Small intestine (tissue), 7 donors: ENCODE results near the gene CDH23. TPM values are rescaled to one million over a fixed set of nuclear protein-coding genes. Genes with fewer than 3 reads are reported as not detected.

Source experiments
- DNase-seq, 2 donors: peaks; one replicate each; pipeline versions ENCODE4 v3.0.0 to v3.0.0-alpha.2; 2013
- FAIRE-seq: peaks from 2 replicates; lab custom pipeline; 2012; peaks lifted over from hg19 to GRCh38; lab: Jason Lieb, UNC
- H3K27ac ChIP-seq, 3 donors: one replicate each; pipeline ENCODE4 v1.5.1; 2013; ENCODE audit warnings: low read length in 2 of 3, mild to moderate bottlenecking in 2 of 3, control low read depth in 1 of 3, inconsistent platforms in 1 of 3, low read depth in 1 of 3, moderate library complexity in 1 of 3
- H3K27me3 ChIP-seq, 3 donors: one replicate each; pipeline ENCODE4 v1.6.1; 2013; ENCODE audit warnings: low read length in 3 of 3, inconsistent platforms in 1 of 3; ENCODE audit not compliant: control insufficient read depth in 3 of 3, insufficient read depth in 3 of 3
- H3K36me3 ChIP-seq, 3 donors: one replicate each; pipeline ENCODE4 v1.6.1; 2013; ENCODE audit warnings: low read length in 3 of 3, inconsistent platforms in 1 of 3, low read depth in 1 of 3, mild to moderate bottlenecking in 1 of 3, moderate library complexity in 1 of 3; ENCODE audit not compliant: control insufficient read depth in 3 of 3, insufficient read depth in 2 of 3
- H3K4me1 ChIP-seq, 3 donors: one replicate each; pipeline ENCODE4 v1.6.1; 2013; ENCODE audit warnings: low read length in 2 of 3, inconsistent platforms in 1 of 3, low read depth in 1 of 3, mild to moderate bottlenecking in 1 of 3, moderate library complexity in 1 of 3; ENCODE audit not compliant: control insufficient read depth in 3 of 3, insufficient read depth in 2 of 3
- H3K4me3 ChIP-seq, 3 donors: one replicate each; pipeline ENCODE4 v1.5.1; 2013; ENCODE audit warnings: low read length in 3 of 3, control low read depth in 1 of 3, inconsistent platforms in 1 of 3, low read depth in 1 of 3, mild to moderate bottlenecking in 1 of 3, moderate library complexity in 1 of 3
- H3K9me3 ChIP-seq, 2 donors: one replicate each; pipeline ENCODE4 v1.6.1; 2013; ENCODE audit warnings: low read depth in 1 of 2, low read length in 1 of 2; ENCODE audit not compliant: control insufficient read depth in 2 of 2, insufficient read depth in 1 of 2
- WGBS, 3 donors: extraction: QIAGEN DNeasy Blood & Tissue Kit; methylation state at CpG; one replicate each; pipeline ENCODE4 v1.1.7; 2013; 5-methylcytosine and 5-hydroxymethylcytosine counted together
- polyA plus RNA-seq, 4 donors: library from polyadenylated mRNA; stranded (reverse) in 3 of 4; unstranded in 1 of 4; fragments of 200-250 nt in 3 of 4; fragments of 120-200 nt in 1 of 4; gene quantifications; one replicate each; pipeline versions ENCODE4 v1.2.1 to v1.2.3, GENCODE V29; 2013
- donor health status: healthy with polysubstance abuse.
- donor health status: control.
- donor health status: control.
- donor health status: Bipolar disorder and iron deficiency.
- donor health status: healthy.

The CDH23 gene
- polyA plus RNA-seq, 4 donors, result 0.89 to 2.5 (median 1.6) TPM

GRCh38 chr10:71396084-71396710 lies 523 bp upstream of the CDH23 start:
- H3K4me3 ChIP-seq, result peak overlapping the region in 1 of 3 donors; percentile 23
- H3K27me3 ChIP-seq, result peaks cover 3 to 44% (median 32%) of the 10 kb centered on the region in 3 donors
- H3K27ac ChIP-seq, result no peak overlapping the region
- H3K9me3 ChIP-seq, result no peaks in the 10 kb centered on the region
- DNase-seq, result peak; percentile 46 to 68
- no peak for FAIRE-seq
- WGBS, 3 donors, result 17 to 20% (median 18%) methylated on average over 42 to 46 of the region's 46 CpGs
- no peaks in the 10 kb centered on the region for H3K36me3 ChIP-seq
- peaks cover 0 to 9% (median 0%) of the 10 kb centered on the region in 3 donors for H3K4me1 ChIP-seq

GRCh38 chr10:71397296-71398212 lies 834 bp downstream of the CDH23 start:
- WGBS, 3 donors, result 2 to 5% (median 3%) methylated on average over 62 to 82 of the region's 82 CpGs
- no peaks in the 10 kb centered on the region for H3K9me3 ChIP-seq
- H3K4me1 ChIP-seq, result peaks cover 0 to 9% (median 0%) of the 10 kb centered on the region in 3 donors
- H3K4me3 ChIP-seq, result peak overlapping the region in 2 of 3 donors; percentile 7 to 23
- H3K27ac ChIP-seq, result no peak overlapping the region
- peaks cover 3 to 45% (median 32%) of the 10 kb centered on the region in 3 donors for H3K27me3 ChIP-seq
- FAIRE-seq (no peak), DNase-seq (no peak)
- H3K36me3 ChIP-seq, result no peaks in the 10 kb centered on the region

- H3K4me1 ChIP-seq, result peaks cover 0 to 9% (median 0%) of the 10 kb centered on the region in 3 donors
- FAIRE-seq (no peak), DNase-seq (no peak)
- peaks cover 3 to 45% (median 32%) of the 10 kb centered on the region in 3 donors for H3K27me3 ChIP-seq
- H3K4me3 ChIP-seq, result no peak overlapping the region
- H3K9me3 ChIP-seq, result no peaks in the 10 kb centered on the region
- 61 to 73% (median 73%) methylated on average over 4 of the region's 4 CpGs for WGBS, 3 donors
- H3K36me3 ChIP-seq, result no peaks in the 10 kb centered on the region
- no peak overlapping the region for H3K27ac ChIP-seq
Measured at GRCh38 chr10:71398976-71399375, 2.3 kb downstream of the CDH23 start.

GRCh38 chr10:71399946-71400345 lies 3.2 kb downstream of the CDH23 start:
- Histone ChIP-seq H3K4me3 (no peak overlapping the region), H3K36me3 (no peaks in the 10 kb centered on the region), H3K27ac (no peak overlapping the region), H3K27me3 (peaks cover 3 to 51% (median 32%) of the 10 kb centered on the region in 3 donors), H3K4me1 (peaks cover 0 to 9% (median 0%) of the 10 kb centered on the region in 3 donors), H3K9me3 (no peaks in the 10 kb centered on the region)
- 62 to 78% (median 74%) methylated on average over 5 of the region's 5 CpGs for WGBS, 3 donors
- no peak for FAIRE-seq
- DNase-seq, result no peak

GRCh38 chr10:71401056-71401455 lies 4.3 kb downstream of the CDH23 start:
- H3K27me3 ChIP-seq, result peaks cover 3 to 49% (median 30%) of the 10 kb centered on the region in 3 donors
- H3K9me3 ChIP-seq, result no peaks in the 10 kb centered on the region
- H3K36me3 ChIP-seq, result no peaks in the 10 kb centered on the region
- H3K4me1 ChIP-seq, result peaks cover 0 to 9% (median 0%) of the 10 kb centered on the region in 3 donors
- DNase-seq (no peak), FAIRE-seq (no peak)
- 88 to 89% (median 88%) methylated on average over 7 of the region's 7 CpGs for WGBS, 3 donors
- H3K27ac ChIP-seq, result no peak overlapping the region
- no peak overlapping the region for H3K4me3 ChIP-seq

- peaks cover 3 to 48% (median 30%) of the 10 kb centered on the region in 3 donors for H3K27me3 ChIP-seq
- peaks cover 0 to 9% (median 0%) of the 10 kb centered on the region in 3 donors for H3K4me1 ChIP-seq
- 84 to 92% (median 89%) methylated on average over 7 of the region's 7 CpGs for WGBS, 3 donors
- H3K27ac ChIP-seq, result no peak overlapping the region
- FAIRE-seq (no peak), DNase-seq (no peak)
- H3K36me3 ChIP-seq, result no peaks in the 10 kb centered on the region
- no peaks in the 10 kb centered on the region for H3K9me3 ChIP-seq
- H3K4me3 ChIP-seq, result no peak overlapping the region
Measured at GRCh38 chr10:71402005-71402404, 5.3 kb downstream of the CDH23 start.

GRCh38 chr10:71404503-71405295 lies 8.0 kb downstream of the CDH23 start:
- no peaks in the 10 kb centered on the region for H3K36me3 ChIP-seq
- no peak for FAIRE-seq
- no peaks in the 10 kb centered on the region for H3K4me1 ChIP-seq
- 72 to 78% (median 76%) methylated on average over 13 of the region's 13 CpGs for WGBS, 3 donors
- no peak for DNase-seq
- no peak overlapping the region for H3K27ac ChIP-seq
- H3K9me3 ChIP-seq, result no peaks in the 10 kb centered on the region
- H3K27me3 ChIP-seq, result peaks cover 0 to 22% (median 7%) of the 10 kb centered on the region in 3 donors
- H3K4me3 ChIP-seq, result no peak overlapping the region

GRCh38 chr10:71406878-71407277 lies 10.2 kb downstream of the CDH23 start:
- 84 to 93% (median 90%) methylated on average over 3 of the region's 3 CpGs for WGBS, 3 donors
- no peak overlapping the region for H3K27ac ChIP-seq
- FAIRE-seq, result no peak

More at GRCh38 chr10:71406878-71407277, 10.2 kb downstream of the CDH23 start:
- peaks cover 0 to 13% (median 0%) of the 10 kb centered on the region in 3 donors for H3K27me3 ChIP-seq
- no peaks in the 10 kb centered on the region for H3K36me3 ChIP-seq
- no peaks in the 10 kb centered on the region for H3K9me3 ChIP-seq
- no peak overlapping the region for H3K4me3 ChIP-seq
- no peak for DNase-seq
- no peaks in the 10 kb centered on the region for H3K4me1 ChIP-seq
